Endothelial cell of umbilical vein (primary cell): ENCODE data around the gene PLCB4. TPM values are rescaled to one million over a fixed set of nuclear protein-coding genes. Genes with fewer than 3 reads are reported as not detected.

Experiments used
- BruUV-seq: library from RNA; stranded (reverse); fragments of 400-500 nt; replicated peaks from 2 replicates; lab custom pipeline; 2021; lab: Mats Ljungman, UMichigan
- CTCF ChIA-PET: fragments of 300-600, 350-600 bp; sonication (Branson Sonifier 250); formaldehyde crosslinking; loops from one replicate; lab custom pipeline; 2021; ENCODE audit warnings: antibody characterized with exemption, inconsistent platforms; lab: Charles Lee
- POLR2A ChIA-PET: fragments of 300-600, 350-600 bp; sonication (Branson Sonifier 250); formaldehyde crosslinking; loops from one replicate; lab custom pipeline; 2021; ENCODE audit warnings: antibody characterized with exemption, inconsistent platforms; lab: Charles Lee
- DNase-seq: peaks from one replicate; pipeline ENCODE4 v3.0.0-alpha.2; 2011; ENCODE audit warnings: low read depth, low spot score
- FAIRE-seq: peaks from 2 replicates; lab custom pipeline; 2011; peaks lifted over from hg19 to GRCh38; lab: Jason Lieb, UNC
- H2AFZ ChIP-seq: 2 replicates; pipeline ENCODE4 v1.6.0; 2012; ENCODE audit warnings: low read depth, low read length, control low read depth, inconsistent platforms
- H3K27ac ChIP-seq: 2 replicates; pipeline ENCODE4 v1.5.1; 2011; ENCODE audit warnings: low read depth, mild to moderate bottlenecking, control low read depth, low read length, moderate library complexity; ENCODE audit not compliant: insufficient read depth
- H3K27me3 ChIP-seq, 2 experiments: 2 replicates each; pipeline versions ENCODE4 v1.6.0 to v1.6.1; 2011; ENCODE audit warnings: low read length in 2 of 2, mixed read lengths in 1 of 2; ENCODE audit not compliant: control insufficient read depth in 2 of 2, insufficient read depth in 2 of 2
- H3K36me3 ChIP-seq, 2 experiments: 2 replicates in 1 of 2; 3 replicates in 1 of 2; pipeline ENCODE4 v1.5.1; 2011; ENCODE audit warnings: low read length in 2 of 2, mild to moderate bottlenecking in 1 of 2, moderate library complexity in 1 of 2; ENCODE audit not compliant: control insufficient read depth in 2 of 2, insufficient read depth in 2 of 2; ENCODE audit errors: extremely low read depth in 1 of 2
- H3K4me1 ChIP-seq: 3 replicates; pipeline ENCODE4 v1.5.1; 2011; ENCODE audit warnings: mild to moderate bottlenecking, low read length; ENCODE audit not compliant: control insufficient read depth, insufficient read depth; ENCODE audit errors: extremely low read depth
- H3K4me2 ChIP-seq: 2 replicates; pipeline ENCODE4 v1.6.1; 2011; ENCODE audit warnings: low read length, control low read depth, mixed read lengths; ENCODE audit not compliant: insufficient read depth
- H3K4me3 ChIP-seq, 3 experiments: fragments of 200-600 bp in 1 of 3; sonication (generic), shearing (Covaris generic) in 1 of 3; replicated peaks in 1 of 3; 2 replicates each; pipeline ENCODE4 v1.5.1; 2011 to 2016; ENCODE audit warnings: control low read depth in 3 of 3, low read length in 3 of 3, mild to moderate bottlenecking in 2 of 3, inconsistent platforms in 1 of 3, low read depth in 1 of 3, moderate library complexity in 1 of 3; ENCODE audit not compliant: insufficient read depth in 1 of 3
- H3K79me2 ChIP-seq: 2 replicates; pipeline ENCODE4 v1.6.0; 2012; ENCODE audit warnings: low read length, inconsistent platforms; ENCODE audit not compliant: control insufficient read depth, insufficient read depth
- H3K9ac ChIP-seq: replicated peaks from 2 replicates; pipeline ENCODE3; 2011; ENCODE audit warnings: low read length, control low read depth; ENCODE audit not compliant: insufficient read depth; ENCODE audit errors: extremely low read depth
- H3K9me1 ChIP-seq: replicated peaks from 3 replicates; pipeline ENCODE4 v1.6.0; 2011; ENCODE audit warnings: mild to moderate bottlenecking, low read length; ENCODE audit not compliant: control insufficient read depth, insufficient read depth; ENCODE audit errors: extremely low read depth
- H3K9me3 ChIP-seq: replicated peaks from 2 replicates; pipeline ENCODE4 v1.5.1; 2012; ENCODE audit warnings: low read length, inconsistent platforms; ENCODE audit not compliant: control insufficient read depth, insufficient read depth
- H4K20me1 ChIP-seq: replicated peaks from 2 replicates; pipeline ENCODE3; 2011; ENCODE audit warnings: mild to moderate bottlenecking, low read length; ENCODE audit not compliant: control insufficient read depth, insufficient read depth; ENCODE audit errors: extremely low read depth
- CTCF ChIP-seq, 2 donors: IDR thresholded peaks; 1 replicate in 1 of 2; 2 replicates in 1 of 2; pipeline ENCODE4 v1.5.1; 2011; ENCODE audit warnings: low read length in 2 of 2, mild to moderate bottlenecking in 2 of 2, moderate library complexity in 2 of 2, control low read depth in 1 of 2, inconsistent platforms in 1 of 2, low read depth in 1 of 2; ENCODE audit not compliant: insufficient read depth in 1 of 2; ENCODE audit errors: extremely low read depth in 1 of 2
- EZH2 ChIP-seq: IDR thresholded peaks from 2 replicates; pipeline ENCODE4 v1.6.1; 2012; ENCODE audit warnings: borderline replicate concordance, low read depth, mild to moderate bottlenecking, moderate library complexity, low read length, inconsistent platforms; ENCODE audit not compliant: severe bottlenecking
- FOS ChIP-seq: IDR thresholded peaks from 2 replicates; pipeline ENCODE4 v1.6.1; 2011; ENCODE audit warnings: mild to moderate bottlenecking, low read length, moderate library complexity, borderline replicate concordance; ENCODE audit not compliant: insufficient read depth
- GATA2 ChIP-seq: IDR thresholded peaks from 2 replicates; pipeline ENCODE4 v1.7.0; 2011; ENCODE audit warnings: low read depth, mild to moderate bottlenecking, moderate library complexity, mixed read lengths, low read length; ENCODE audit not compliant: insufficient read length, insufficient read depth
- JUN ChIP-seq: IDR thresholded peaks from 2 replicates; pipeline ENCODE4 v1.6.1; 2011; ENCODE audit warnings: borderline replicate concordance, low read depth; ENCODE audit not compliant: insufficient read length, insufficient read depth
- MAX ChIP-seq: IDR thresholded peaks from 2 replicates; pipeline ENCODE4 v1.6.1; 2011; ENCODE audit not compliant: insufficient read depth, insufficient read length
- MYC ChIP-seq: IDR thresholded peaks from one replicate; pipeline ENCODE4 v1.6.1; 2011; ENCODE audit warnings: mild to moderate bottlenecking, low read depth, low read length
- POLR2A ChIP-seq: IDR thresholded peaks from 2 replicates; pipeline ENCODE4 v1.6.1; 2012; ENCODE audit warnings: low read depth, mild to moderate bottlenecking, control low read depth, low read length
- POLR2AphosphoS5 ChIP-seq: IDR thresholded peaks from 2 replicates; pipeline ENCODE4 v1.6.1; 2012; ENCODE audit warnings: low read depth, mild to moderate bottlenecking, control low read depth, low read length, moderate library complexity; ENCODE audit not compliant: insufficient read depth
- dilution Hi-C: fragments of 300-500 bp; cut with MboI; formaldehyde crosslinking; loops from one replicate; pipeline ENCODE4 v1.15.0; 2019; ENCODE audit warnings: low sequenced_read_pairs; ENCODE audit not compliant: extremely low pct_ligation_motif_present
- intact Hi-C: fragments of 100-400 bp; cut with micrococcal nuclease; formaldehyde crosslinking; loops from one replicate; pipeline ENCODE4 v1.10.0; 2022
- polyA plus RNA-seq, 4 experiments: library from polyadenylated mRNA; depleted of rRNA in 3 of 4; stranded (reverse) in 3 of 4; unstranded in 1 of 4; fragments of >200 nt; gene quantifications; 2 replicates each; pipeline versions ENCODE4 v1.2.1 to v1.2.3, GENCODE V29; 2011 to 2012; ENCODE audit warnings: missing spikeins in 1 of 4
- total RNA-seq: library from RNA; stranded (reverse); gene quantifications from 2 replicates; pipeline ENCODE4 v1.2.3, GENCODE V29; 2021

Gene PLCB4
- total and polyA plus RNA-seq, 2 donors (not counting 3 experiments of a cell fraction or from before 2014, with no cell fraction given) = 0.37 to 1.7 TPM

GRCh38 chr20:9040863-9041524 lies 27.9 kb upstream of the PLCB4 start:
- Histone ChIP-seq H3K9ac (no peak overlapping the region), H2AFZ (no peak overlapping the region), H3K27ac (no peak overlapping the region), H3K9me3 (no peaks in the 10 kb centered on the region), H3K4me1 (no peaks in the 10 kb centered on the region), H3K4me3 (no peak overlapping the region), H3K36me3 (no peaks in the 10 kb centered on the region), H4K20me1 (no peaks in the 10 kb centered on the region), H3K27me3 (no peaks in the 10 kb centered on the region), H3K9me1 (no peaks in the 10 kb centered on the region), H3K79me2 (no peaks in the 10 kb centered on the region), H3K4me2 (no peak overlapping the region)
- DNase-seq = no peak
- TF ChIP-seq POLR2AphosphoS5 = no peak
- no peak for TF ChIP-seq POLR2A
- dilution Hi-C loops (no loop called here), intact Hi-C loops (no loop called here)
- FAIRE-seq = no peak
- ChIA-PET CTCF (interaction anchor here (2.9 kb wide), 1 partner anchor 187 kb away, joined by 13 read pairs; no protein-coding TSS in a partner anchor), POLR2A (no interaction called here)
- BruUV-seq = no TSS peak

- no peak overlapping the region for H3K9ac ChIP-seq
- ChIA-PET POLR2A (no interaction called here), CTCF (interaction anchor here (2.9 kb wide), 1 partner anchor 189 kb away, joined by 13 read pairs; no protein-coding TSS in a partner anchor)
- H3K79me2 ChIP-seq = no peaks in the 10 kb centered on the region
- H3K36me3 ChIP-seq = no peaks in the 10 kb centered on the region
- no peak overlapping the region for H2AFZ ChIP-seq
- no peaks in the 10 kb centered on the region for H3K4me1 ChIP-seq
- H3K4me2 ChIP-seq = no peak overlapping the region
- H3K27ac ChIP-seq = no peak overlapping the region
- no peaks in the 10 kb centered on the region for H3K9me3 ChIP-seq
- H3K27me3 ChIP-seq = no peaks in the 10 kb centered on the region
- TF ChIP-seq MYC (no peak), EZH2 (no peak), GATA2 (no peak), POLR2A (no peak), CTCF (IDR thresholded peaks at IDR 0.05; ENCODE audit: extremely low read depth in 1 of 2, insufficient read depth in 1 of 2, low read depth in 1 of 2, low read length in 2 of 2) (no peak), FOS (no peak), MAX (no peak), POLR2AphosphoS5 (no peak), JUN (no peak)
- intact Hi-C loops = no loop called here
- H4K20me1 ChIP-seq = no peaks in the 10 kb centered on the region
- FAIRE-seq (no peak), DNase-seq (no peak)
- no peaks in the 10 kb centered on the region for H3K9me1 ChIP-seq
- no peak overlapping the region for H3K4me3 ChIP-seq
- dilution Hi-C loops = no loop called here
- BruUV-seq = no TSS peak
These were observed 25.5 kb upstream of the PLCB4 start for GRCh38 chr20:9043364-9043763.
